ENCODE data around the gene TMED5. TPM values are rescaled to one million over a fixed set of nuclear protein-coding genes. Genes with fewer than 3 reads are reported as not detected.
"Not testable (repeated sequence)": the region's sequence is repeated elsewhere in the genome, so short reads cannot be mapped to it uniquely, and the experiment has no call there.

The TMED5 gene
- total RNA-seq, 4 donors from 2014 or later: 15.0 to 97.3 (median 43.3) TPM

DNA sequence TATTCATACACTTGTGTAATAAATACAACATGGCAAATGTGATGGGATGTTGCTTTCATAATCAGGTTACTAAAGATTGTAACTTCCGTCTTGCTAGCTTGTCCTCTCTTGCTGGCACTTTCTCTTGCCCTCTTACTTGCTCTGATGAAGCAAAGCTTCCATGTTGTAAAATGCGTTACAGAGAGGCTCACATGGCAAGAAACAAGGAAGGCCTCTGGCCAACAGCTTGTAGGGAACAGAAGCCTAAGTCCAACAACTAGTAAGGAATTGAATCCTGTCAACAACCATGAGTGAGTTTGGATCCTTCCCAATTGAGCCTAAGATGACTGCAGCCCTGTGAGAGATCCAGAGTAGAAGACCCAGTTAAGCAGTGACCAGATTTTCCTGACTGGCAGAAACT is 15.4 kb downstream of the TMED5 start:
- H3K9me3 ChIP-seq: peaks cover 0 to 5% of the 10 kb centered on the region in 2 donors
- DNase-seq: no peak
- no peak overlapping the region for H3K4me3 ChIP-seq
- H3K36me3 ChIP-seq: no peaks in the 10 kb centered on the region
- no peak for TF ChIP-seq POLR2A (IDR thresholded peaks at IDR 0.05)
- no peak for TF ChIP-seq POLR2AphosphoS5 (IDR thresholded peaks at IDR 0.05)
- TF ChIP-seq EP300 (IDR thresholded peaks at IDR 0.05; ENCODE audit: low read depth): no peak
- TF ChIP-seq, protein P1, sequence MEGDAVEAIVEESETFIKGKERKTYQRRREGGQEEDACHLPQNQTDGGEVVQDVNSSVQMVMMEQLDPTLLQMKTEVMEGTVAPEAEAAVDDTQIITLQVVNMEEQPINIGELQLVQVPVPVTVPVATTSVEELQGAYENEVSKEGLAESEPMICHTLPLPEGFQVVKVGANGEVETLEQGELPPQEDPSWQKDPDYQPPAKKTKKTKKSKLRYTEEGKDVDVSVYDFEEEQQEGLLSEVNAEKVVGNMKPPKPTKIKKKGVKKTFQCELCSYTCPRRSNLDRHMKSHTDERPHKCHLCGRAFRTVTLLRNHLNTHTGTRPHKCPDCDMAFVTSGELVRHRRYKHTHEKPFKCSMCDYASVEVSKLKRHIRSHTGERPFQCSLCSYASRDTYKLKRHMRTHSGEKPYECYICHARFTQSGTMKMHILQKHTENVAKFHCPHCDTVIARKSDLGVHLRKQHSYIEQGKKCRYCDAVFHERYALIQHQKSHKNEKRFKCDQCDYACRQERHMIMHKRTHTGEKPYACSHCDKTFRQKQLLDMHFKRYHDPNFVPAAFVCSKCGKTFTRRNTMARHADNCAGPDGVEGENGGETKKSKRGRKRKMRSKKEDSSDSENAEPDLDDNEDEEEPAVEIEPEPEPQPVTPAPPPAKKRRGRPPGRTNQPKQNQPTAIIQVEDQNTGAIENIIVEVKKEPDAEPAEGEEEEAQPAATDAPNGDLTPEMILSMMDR (IDR thresholded peaks at IDR 0.05): no peak
- WGBS, 2 donors (ENCODE audit: low coverage in 1 of 2): 60 to 97% methylated on average over 2 of the region's 2 CpGs
- H3K27me3 ChIP-seq: no peaks in the 10 kb centered on the region
- intact Hi-C loops (cut with DNase I; ENCODE audit: low total_unique reads): no loop called here
- H3K4me1 ChIP-seq: peaks cover 0 to 8% (median 4%) of the 10 kb centered on the region in 4 donors
- H3K27ac ChIP-seq: no peak overlapping the region
- in situ Hi-C loops (cut with MboI; ENCODE audit: low pct_ligation_motif_present in 1 of 4, low pct_unique_long_range_greater_than_20kb in 1 of 4, low sequenced_read_pairs in 3 of 4): no loop called here

DNA sequence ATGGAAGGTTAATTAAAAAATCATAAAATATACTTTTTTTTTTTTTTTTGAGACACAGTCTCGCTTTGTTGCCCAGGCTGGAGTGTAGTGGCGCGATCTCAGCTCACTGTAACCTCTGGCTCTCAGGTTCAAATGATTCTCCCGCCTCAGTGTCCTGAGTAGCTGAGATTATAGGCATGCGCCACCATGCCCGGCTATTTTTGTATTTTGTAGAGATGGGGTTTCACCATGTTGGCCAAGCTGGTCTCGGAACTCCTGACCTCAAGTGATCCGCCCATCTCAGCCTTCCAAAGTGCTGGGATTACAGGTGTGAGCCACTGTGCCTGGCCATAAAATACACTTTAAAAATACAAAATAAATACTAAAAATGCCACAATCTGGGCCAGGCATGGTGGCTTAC is 16.9 kb downstream of the TMED5 start:
- DNase-seq; intact Hi-C loops (cut with DNase I; ENCODE audit: low total_unique reads); H3K36me3 ChIP-seq; H3K4me3 ChIP-seq; in situ Hi-C loops (cut with MboI; ENCODE audit: low pct_ligation_motif_present in 1 of 4, low pct_unique_long_range_greater_than_20kb in 1 of 4, low sequenced_read_pairs in 3 of 4); H3K27me3 ChIP-seq; H3K9me3 ChIP-seq; H3K27ac ChIP-seq: not testable (repeated sequence)
- H3K4me1 ChIP-seq: peaks cover 0 to 18% (median 7%) of the 10 kb centered on the region in 4 donors
- 97 to 100% methylated on average over 4 to 8 of the region's 8 CpGs for WGBS, 2 donors (ENCODE audit: low coverage in 1 of 2)

DNA sequence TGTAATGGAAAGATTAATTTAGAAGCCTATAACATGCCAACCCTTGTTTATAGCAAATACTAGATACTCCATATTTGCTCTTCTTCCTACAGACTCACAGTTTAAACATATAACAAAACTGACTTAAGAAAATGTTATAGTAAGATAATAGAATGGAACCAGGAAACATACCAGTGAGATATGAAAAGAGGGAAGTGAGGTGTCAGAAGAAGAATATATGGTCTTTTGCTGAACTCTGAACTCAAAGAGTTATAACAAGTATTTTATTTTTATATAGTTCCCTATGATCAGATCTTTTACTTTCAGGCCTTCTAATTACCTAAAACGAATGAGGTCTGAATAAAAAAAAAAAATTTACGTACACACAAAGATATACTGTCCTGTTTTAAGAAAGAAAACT is 20.9 kb downstream of the TMED5 start:
- Histone ChIP-seq H3K4me1 (peaks cover 0 to 24% (median 7%) of the 10 kb centered on the region in 4 donors), H3K4me3 (no peak overlapping the region), H3K36me3 (peaks cover 0 to 33% (median 13%) of the 10 kb centered on the region in 4 donors), H3K9me3 (no peaks in the 10 kb centered on the region), H3K27me3 (no peaks in the 10 kb centered on the region), H3K27ac (peak overlapping the region; percentile 4 to 59 (median 43))
- intact Hi-C loops (cut with DNase I; ENCODE audit: low total_unique reads): loop anchor here (5.0 kb wide), 1 partner anchor 492 kb away; no protein-coding TSS in a partner anchor
- WGBS, 2 donors (ENCODE audit: low coverage in 1 of 2): 39 to 57% methylated on average over 2 of the region's 2 CpGs
- in situ Hi-C loops (cut with MboI; ENCODE audit: low pct_ligation_motif_present in 1 of 4, low pct_unique_long_range_greater_than_20kb in 1 of 4, low sequenced_read_pairs in 3 of 4): no loop called here
- no peak for TF ChIP-seq POLR2A (IDR thresholded peaks at IDR 0.05)
- TF ChIP-seq, protein P1 (IDR thresholded peaks at IDR 0.05): no peak
- no peak for TF ChIP-seq POLR2AphosphoS5 (IDR thresholded peaks at IDR 0.05)
- no peak for TF ChIP-seq EP300 (IDR thresholded peaks at IDR 0.05; ENCODE audit: low read depth)
- DNase-seq: no peak

DNA sequence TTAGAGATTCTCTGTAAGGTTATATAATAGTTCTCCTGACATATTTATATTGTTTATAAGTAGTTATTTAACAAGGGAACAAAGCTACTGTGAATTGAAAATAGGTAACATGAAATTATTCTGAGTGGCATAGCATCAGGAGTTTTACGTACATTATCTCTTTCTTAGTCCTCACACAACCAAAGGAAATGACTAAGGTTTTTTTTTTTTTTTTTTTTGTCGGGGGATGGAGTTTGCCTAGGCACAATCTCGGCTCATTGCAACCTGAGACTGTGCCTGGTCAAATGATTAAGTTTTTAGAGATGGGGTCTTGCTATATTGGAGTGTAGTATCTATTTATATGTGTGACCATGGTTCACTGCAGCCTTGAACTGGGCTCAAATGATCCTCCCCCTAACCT is 24.9 kb downstream of the TMED5 start:
- in situ Hi-C loops (cut with MboI; ENCODE audit: low pct_ligation_motif_present in 1 of 4, low pct_unique_long_range_greater_than_20kb in 1 of 4, low sequenced_read_pairs in 3 of 4): no loop called here
- 63 to 78% methylated on average over 3 of the region's 3 CpGs for WGBS, 2 donors (ENCODE audit: low coverage in 1 of 2)
- TF ChIP-seq EP300 (IDR thresholded peaks at IDR 0.05; ENCODE audit: low read depth): no peak
- no peak for TF ChIP-seq POLR2A (IDR thresholded peaks at IDR 0.05)
- TF ChIP-seq, protein P1 (IDR thresholded peaks at IDR 0.05): no peak
- TF ChIP-seq POLR2AphosphoS5 (IDR thresholded peaks at IDR 0.05): no peak
- Histone ChIP-seq H3K27ac (no peak overlapping the region), H3K27me3 (no peaks in the 10 kb centered on the region), H3K9me3 (no peaks in the 10 kb centered on the region), H3K4me3 (no peak overlapping the region), H3K4me1 (peaks cover 0 to 25% (median 4%) of the 10 kb centered on the region in 4 donors), H3K36me3 (peaks cover 0 to 41% (median 13%) of the 10 kb centered on the region in 4 donors)
- no peak for DNase-seq
- intact Hi-C loops (cut with DNase I; ENCODE audit: low total_unique reads): loop anchor here (5.0 kb wide), 1 partner anchor 488 kb away; no protein-coding TSS in a partner anchor

DNA sequence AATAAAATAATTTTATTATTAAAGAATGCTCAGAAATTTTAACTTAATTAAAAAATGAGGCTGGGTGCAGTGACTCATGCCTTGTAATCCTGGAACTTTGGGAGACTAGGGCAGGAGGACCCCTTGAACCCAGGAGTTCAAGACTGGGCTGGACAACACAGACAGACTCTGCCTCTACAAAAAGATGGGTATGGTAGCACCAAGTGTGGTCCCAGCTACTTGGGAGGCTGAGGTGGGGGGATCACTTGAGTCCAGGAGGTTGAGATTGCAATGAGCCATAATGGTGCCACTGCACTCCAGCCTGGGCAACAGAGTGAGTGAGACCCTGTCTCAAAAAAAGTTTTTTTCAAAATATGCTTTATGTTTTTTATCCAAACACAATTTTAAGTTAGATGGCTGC is 25.3 kb downstream of the TMED5 start:
- no peaks in the 10 kb centered on the region for H3K27me3 ChIP-seq
- H3K4me1 ChIP-seq: peaks cover 0 to 20% (median 3%) of the 10 kb centered on the region in 4 donors
- H3K36me3 ChIP-seq: peaks cover 0 to 41% (median 13%) of the 10 kb centered on the region in 4 donors
- no peak overlapping the region for H3K27ac ChIP-seq
- no peaks in the 10 kb centered on the region for H3K9me3 ChIP-seq
- intact Hi-C loops (cut with DNase I; ENCODE audit: low total_unique reads) (loop anchor here (5.0 kb wide), 1 partner anchor 488 kb away; no protein-coding TSS in a partner anchor), in situ Hi-C loops (cut with MboI; ENCODE audit: low pct_ligation_motif_present in 1 of 4, low pct_unique_long_range_greater_than_20kb in 1 of 4, low sequenced_read_pairs in 3 of 4) (no loop called here)
- TF ChIP-seq, protein P1 (IDR thresholded peaks at IDR 0.05): no peak
- TF ChIP-seq POLR2AphosphoS5 (IDR thresholded peaks at IDR 0.05): no peak
- no peak for TF ChIP-seq POLR2A (IDR thresholded peaks at IDR 0.05)
- TF ChIP-seq EP300 (IDR thresholded peaks at IDR 0.05; ENCODE audit: low read depth): no peak
- no peak overlapping the region for H3K4me3 ChIP-seq
- DNase-seq: no peak

Data from transverse colon (tissue), 4 donors.